Testis (tissue), 5 donors: Measurements from ENCODE around the gene RCCD1. TPM values are rescaled to one million over a fixed set of nuclear protein-coding genes. Genes with fewer than 3 reads are reported as not detected.

Experiments used
- DNase-seq: peaks from one replicate; pipeline ENCODE4 v3.0.0-alpha.2; 2019
- H3K27ac ChIP-seq, 2 donors: fragments of 200-600 bp; sonication (generic); one replicate each; pipeline ENCODE4 v1.5.1; 2019
- H3K27me3 ChIP-seq: fragments of 200-600 bp; sonication (generic); one replicate; pipeline ENCODE4 v1.5.1; 2019
- H3K36me3 ChIP-seq: fragments of 200-600 bp; sonication (generic); one replicate; pipeline ENCODE4 v1.5.1; 2017; ENCODE audit warnings: low read depth; ENCODE audit errors: missing control alignments
- H3K4me1 ChIP-seq: fragments of 200-600 bp; sonication (generic); one replicate; pipeline ENCODE4 v1.5.1; 2019
- H3K4me3 ChIP-seq, 2 donors: fragments of 200-600 bp; sonication (generic); one replicate each; pipeline ENCODE4 v1.5.1; 2017 to 2019
- H3K9me3 ChIP-seq: fragments of 200-600 bp; sonication (generic); one replicate; pipeline ENCODE4 v1.5.1; 2017
- CTCF ChIP-seq, 3 experiments: fragments of 450-650 bp in 2 of 3; fragments of 200-600 bp in 1 of 3; sonication (generic) in 1 of 3; IDR thresholded peaks; one replicate each; pipeline ENCODE4 v1.5.1; 2016 to 2019; ENCODE audit warnings: antibody characterized with exemption in 3 of 3, mild to moderate bottlenecking in 2 of 3, moderate library complexity in 1 of 3
- POLR2A ChIP-seq: fragments of 450-650 bp; IDR thresholded peaks from one replicate; pipeline ENCODE4 v1.6.1; 2017; ENCODE audit warnings: antibody characterized with exemption, mild to moderate bottlenecking, moderate library complexity
- WGBS, 2 donors: methylation state at CpG; one replicate each; pipeline ENCODE4 v1.1.5; 2018; 5-methylcytosine and 5-hydroxymethylcytosine counted together
- intact Hi-C: fragments of 100-400 bp; cut with DNase I; formaldehyde crosslinking; loops from one replicate; pipeline ENCODE4 v1.15.1; 2023; ENCODE audit warnings: low total_unique reads
- long read RNA-seq, 2 donors: transcript quantifications; one replicate each; lab custom pipeline, GENCODE V29; 2026
- polyA plus RNA-seq: library from polyadenylated mRNA; stranded (reverse); fragments of 350-450 nt; fragmentation: Illumina TruSeq; extraction: RNeasy Lipid Tissue Mini Kit (QIAGEN cat#74804); gene quantifications from one replicate; pipeline ENCODE4 v1.2.3, GENCODE V29; 2014; ENCODE audit warnings: low read depth, low replicate concordance; ENCODE audit not compliant: insufficient read depth
- total RNA-seq, 2 donors: library from RNA; depleted of rRNA; stranded (reverse); fragments of >200 nt; gene quantifications; one replicate each; pipeline ENCODE4 v1.2.3, GENCODE V29; 2016

The RCCD1 gene
- total RNA-seq (10 to 100 TPM; 17.5 TPM), polyA plus RNA-seq (21.1 TPM)
- long read RNA-seq, donor 1, partial matches to known transcripts: 5 of 5 reads
- long read RNA-seq, donor 1, other reads (novel, unspliced or antisense): 0 of 5 reads
- long read RNA-seq, donor 2: 0 reads

- intact Hi-C loops: no loop called here
- TF ChIP-seq POLR2A (no peak), CTCF (IDR thresholded peaks at IDR 0.05) (no peak)
- H3K27me3 ChIP-seq: no peaks in the 10 kb centered on the region
- peak; percentile 97 for DNase-seq
- H3K36me3 ChIP-seq: no peaks in the 10 kb centered on the region
- WGBS, 2 donors: 2 to 3% methylated on average over 40 to 62 of the region's 69 CpGs
- peak within 1 kb of the TSS; percentile 55 to 76 for H3K4me3 ChIP-seq
- H3K4me1 ChIP-seq: peaks cover 19% of the 10 kb centered on the region
- peak within 1 kb of the TSS; percentile 57 for H3K27ac ChIP-seq
- no peaks in the 10 kb centered on the region for H3K9me3 ChIP-seq
Observed at GRCh38 chr15:90954712-90955623, at the start of gene RCCD1. RCCD1 (plus strand) TSS chr15:90954884; CDS start chr15:90956735, 1,851 bp downstream.

DNA sequence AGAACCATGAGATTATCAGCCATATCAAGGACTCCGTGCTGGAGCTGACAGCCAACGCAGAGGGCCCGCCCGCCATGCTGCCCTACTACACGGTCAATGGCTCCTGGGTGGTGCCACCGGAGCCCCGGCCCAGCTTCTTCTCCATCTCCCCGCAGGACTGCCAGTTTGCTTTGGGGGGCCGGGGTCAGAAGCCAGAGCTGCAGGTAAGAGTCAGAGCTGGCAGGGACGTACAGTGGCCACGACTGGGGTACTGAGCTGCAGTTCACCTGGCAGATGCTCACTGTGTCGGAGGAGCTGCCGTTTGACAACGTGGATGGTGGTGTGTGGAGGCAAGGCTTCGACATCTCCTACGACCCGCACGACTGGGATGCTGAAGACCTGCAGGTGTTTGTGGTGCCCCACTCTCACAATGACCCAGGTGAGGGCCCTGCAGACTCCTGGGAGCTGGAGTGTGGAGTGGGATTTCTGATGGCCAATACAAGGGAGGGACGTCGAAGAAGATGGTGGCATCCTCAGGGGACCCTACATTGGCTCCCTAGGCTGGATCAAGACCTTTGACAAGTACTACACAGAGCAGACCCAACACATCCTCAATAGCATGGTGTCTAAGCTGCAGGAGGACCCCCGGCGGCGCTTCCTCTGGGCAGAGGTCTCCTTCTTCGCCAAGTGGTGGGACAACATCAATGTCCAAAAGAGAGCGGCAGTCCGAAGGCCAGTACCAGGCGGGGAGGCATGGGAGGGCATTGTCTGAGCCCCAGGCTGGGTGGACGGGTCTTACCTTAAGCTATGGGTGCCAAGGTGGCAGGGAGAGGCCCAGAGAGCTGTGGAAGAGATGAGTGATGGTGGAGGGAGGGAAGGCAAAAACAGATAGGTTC lies 49.1 kb upstream of the RCCD1 start:
- H3K4me1 ChIP-seq: peaks cover 18% of the 10 kb centered on the region
- no peaks in the 10 kb centered on the region for H3K27me3 ChIP-seq
- 93 to 94% methylated on average over 17 to 27 of the region's 28 CpGs for WGBS, 2 donors
- intact Hi-C loops: no loop called here
- no peak for DNase-seq
- no peak overlapping the region for H3K27ac ChIP-seq
- H3K4me3 ChIP-seq: no peak overlapping the region
- TF ChIP-seq POLR2A: no peak
- no peak for TF ChIP-seq CTCF (IDR thresholded peaks at IDR 0.05)
- no peaks in the 10 kb centered on the region for H3K36me3 ChIP-seq
- H3K9me3 ChIP-seq: no peaks in the 10 kb centered on the region

DNA sequence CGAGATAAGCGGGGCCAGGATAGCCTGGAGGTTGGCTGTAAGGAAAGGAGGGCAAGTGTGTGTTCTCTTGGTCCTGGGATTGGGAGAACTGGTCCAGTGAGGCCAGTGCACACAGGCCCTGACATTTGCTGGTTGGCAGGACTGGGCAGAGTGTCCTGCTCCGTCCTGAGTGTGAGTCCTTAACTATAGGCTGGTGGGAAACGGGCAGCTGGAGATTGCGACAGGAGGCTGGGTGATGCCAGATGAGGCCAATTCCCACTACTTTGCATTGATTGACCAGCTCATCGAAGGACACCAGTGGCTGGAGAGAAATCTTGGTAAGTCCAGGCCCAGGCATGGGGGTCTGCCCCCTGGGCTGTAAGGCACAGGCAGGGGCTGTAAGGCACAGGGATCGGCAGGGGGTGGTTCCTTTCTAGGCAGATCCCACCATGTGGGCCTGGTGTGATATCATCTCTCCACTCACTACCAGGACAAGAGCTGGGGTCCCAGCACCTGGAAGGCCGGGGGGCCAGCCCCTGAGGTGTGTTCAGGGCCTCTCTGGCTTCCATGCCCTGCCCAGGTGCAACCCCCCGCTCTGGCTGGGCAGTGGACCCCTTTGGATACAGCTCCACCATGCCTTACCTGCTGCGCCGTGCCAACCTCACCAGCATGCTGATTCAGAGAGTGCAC lies 48.4 kb upstream of the RCCD1 start:
- H3K27ac ChIP-seq: no peak overlapping the region
- H3K4me3 ChIP-seq: no peak overlapping the region
- intact Hi-C loops: no loop called here
- H3K36me3 ChIP-seq: no peaks in the 10 kb centered on the region
- TF ChIP-seq CTCF (IDR thresholded peaks at IDR 0.05): no peak
- TF ChIP-seq POLR2A: no peak
- WGBS, 2 donors: 92 to 94% methylated on average over 7 to 11 of the region's 11 CpGs
- DNase-seq: no peak
- H3K27me3 ChIP-seq: no peaks in the 10 kb centered on the region
- H3K4me1 ChIP-seq: peaks cover 18% of the 10 kb centered on the region
- no peaks in the 10 kb centered on the region for H3K9me3 ChIP-seq

DNA sequence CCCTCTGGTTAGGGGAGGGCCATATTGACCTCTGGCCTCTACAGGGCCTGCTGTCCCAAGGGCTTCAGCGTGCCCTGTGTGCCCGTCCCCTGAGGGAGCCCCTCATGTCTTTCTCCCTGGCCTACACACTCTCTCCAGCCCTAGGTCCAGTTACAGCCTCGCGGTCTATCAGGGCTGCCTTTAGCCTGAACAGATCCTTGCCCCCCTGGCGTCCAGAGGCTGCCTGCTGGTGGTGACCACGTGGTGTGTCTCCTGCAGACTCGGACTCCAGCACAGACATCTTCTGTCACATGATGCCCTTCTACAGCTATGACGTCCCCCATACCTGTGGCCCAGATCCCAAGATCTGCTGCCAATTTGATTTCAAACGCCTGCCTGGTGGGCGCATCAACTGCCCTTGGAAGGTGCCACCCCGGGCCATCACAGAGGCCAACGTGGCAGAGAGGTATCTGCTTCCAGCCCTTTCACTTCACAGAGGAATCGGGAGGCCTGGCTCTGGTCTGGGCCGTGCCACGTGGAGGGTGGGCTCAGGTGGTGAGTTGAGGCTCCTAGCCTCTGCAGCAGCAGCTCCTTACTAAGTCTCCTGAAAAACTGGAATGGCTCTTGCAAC lies 47.5 kb upstream of the RCCD1 start:
- Histone ChIP-seq H3K4me3 (no peak overlapping the region), H3K36me3 (no peaks in the 10 kb centered on the region), H3K27me3 (no peaks in the 10 kb centered on the region), H3K9me3 (no peaks in the 10 kb centered on the region), H3K27ac (peak overlapping the region; percentile 41 to 76), H3K4me1 (peaks cover 18% of the 10 kb centered on the region)
- intact Hi-C loops: no loop called here
- DNase-seq: no peak
- no peak for TF ChIP-seq POLR2A
- TF ChIP-seq CTCF (IDR thresholded peaks at IDR 0.05): no peak
- 79 to 87% methylated on average over 9 to 15 of the region's 15 CpGs for WGBS, 2 donors
